Spleen (tissue), 7 donors: ENCODE results near the gene ADAM15.

Experiments
- POLR2A ChIP-seq, 3 donors: fragments of 450-650 bp; IDR thresholded peaks; one replicate each; pipeline ENCODE4 v1.5.1; 2017; ENCODE audit warnings: antibody characterized with exemption in 3 of 3, mild to moderate bottlenecking in 1 of 3
- TF ChIP-seq, protein P1 (sequence below), 11 experiments: fragments of 200-600 bp in 7 of 11; fragments of 450-650 bp in 4 of 11; sonication (generic) in 4 of 11; IDR thresholded peaks in 8 of 11; conservative IDR thresholded peaks in 3 of 11; 1 replicate in 7 of 11; 2 replicates in 4 of 11; pipeline versions ENCODE4 v1.4.0 to v1.8.0; 2016 to 2021; ENCODE audit warnings: antibody characterized with exemption in 11 of 11, inconsistent platforms in 4 of 11, mild to moderate bottlenecking in 1 of 11
- donor health status: DM: no; HTN: no; CAD: no; lungs with moderate emphysema.
- donor health status: DM: no; HTN: no; CAD: no.
- donor health status: DM: no; HTN: no; CAD: no.

DNA sequence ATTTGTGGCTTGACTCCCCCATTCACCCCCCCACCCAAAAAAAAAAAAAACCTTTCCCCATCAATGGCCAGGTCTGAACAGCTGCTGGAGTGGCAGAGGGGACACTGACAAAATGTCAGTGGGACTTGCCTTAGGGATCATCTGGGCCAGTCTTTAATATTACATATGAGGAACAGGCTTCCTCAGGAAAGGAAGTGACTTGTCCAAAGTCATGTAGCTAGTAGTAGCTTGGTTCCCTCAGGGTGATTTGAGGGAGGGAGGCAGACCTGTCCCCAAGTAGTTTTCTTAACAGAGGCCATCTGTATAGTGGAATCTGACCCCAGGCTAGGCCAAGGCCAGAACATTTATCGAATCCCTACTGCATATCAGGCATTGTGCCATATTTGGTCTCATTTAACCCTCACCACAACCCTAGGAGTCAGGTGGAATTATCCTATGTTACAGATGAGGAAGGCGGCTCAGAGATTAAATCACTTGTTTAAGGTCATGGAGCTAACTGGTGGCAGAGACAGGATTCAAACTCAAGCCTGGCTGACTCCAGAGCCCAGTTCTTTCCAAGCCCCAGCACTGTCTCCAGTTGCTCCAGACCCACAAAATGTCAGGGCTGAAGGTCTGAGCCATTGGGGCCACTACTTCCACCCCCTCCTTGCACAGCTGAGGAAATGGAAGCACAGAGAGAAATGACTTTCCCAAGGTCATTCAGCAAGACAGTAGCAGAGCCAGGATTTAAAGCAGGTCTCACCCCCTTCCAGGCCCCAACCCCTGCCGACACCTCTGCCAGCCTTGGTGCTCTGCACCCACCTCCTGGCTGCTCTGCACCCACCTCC, 38.1 kb upstream of the ADAM15 start:
- TF ChIP-seq, protein P1, sequence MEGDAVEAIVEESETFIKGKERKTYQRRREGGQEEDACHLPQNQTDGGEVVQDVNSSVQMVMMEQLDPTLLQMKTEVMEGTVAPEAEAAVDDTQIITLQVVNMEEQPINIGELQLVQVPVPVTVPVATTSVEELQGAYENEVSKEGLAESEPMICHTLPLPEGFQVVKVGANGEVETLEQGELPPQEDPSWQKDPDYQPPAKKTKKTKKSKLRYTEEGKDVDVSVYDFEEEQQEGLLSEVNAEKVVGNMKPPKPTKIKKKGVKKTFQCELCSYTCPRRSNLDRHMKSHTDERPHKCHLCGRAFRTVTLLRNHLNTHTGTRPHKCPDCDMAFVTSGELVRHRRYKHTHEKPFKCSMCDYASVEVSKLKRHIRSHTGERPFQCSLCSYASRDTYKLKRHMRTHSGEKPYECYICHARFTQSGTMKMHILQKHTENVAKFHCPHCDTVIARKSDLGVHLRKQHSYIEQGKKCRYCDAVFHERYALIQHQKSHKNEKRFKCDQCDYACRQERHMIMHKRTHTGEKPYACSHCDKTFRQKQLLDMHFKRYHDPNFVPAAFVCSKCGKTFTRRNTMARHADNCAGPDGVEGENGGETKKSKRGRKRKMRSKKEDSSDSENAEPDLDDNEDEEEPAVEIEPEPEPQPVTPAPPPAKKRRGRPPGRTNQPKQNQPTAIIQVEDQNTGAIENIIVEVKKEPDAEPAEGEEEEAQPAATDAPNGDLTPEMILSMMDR (IDR thresholded peaks at IDR 0.05 in 8 of 11, conservative IDR thresholded peaks at IDR 0.05 in 3 of 11): no peak
- no peak for TF ChIP-seq POLR2A (IDR thresholded peaks at IDR 0.05)
